Lower leg skin (tissue), 3 donors: ENCODE measurements around the gene IMPDH1.

Experiments used
- CTCF ChIP-seq, 3 donors: fragments of 450-650 bp; IDR thresholded peaks; one replicate each; pipeline ENCODE4 v1.5.1; 2016; ENCODE audit warnings: antibody characterized with exemption in 3 of 3, mild to moderate bottlenecking in 3 of 3, moderate library complexity in 2 of 3
- POLR2A ChIP-seq, 2 donors: fragments of 450-650 bp; IDR thresholded peaks; one replicate each; pipeline ENCODE4 v1.6.1; 2016 to 2017; ENCODE audit warnings: antibody characterized with exemption in 2 of 2, mild to moderate bottlenecking in 1 of 2, moderate library complexity in 1 of 2

GRCh38 chr7:128362670-128363069 is 47.1 kb downstream of the IMPDH1 start:
- TF ChIP-seq CTCF (IDR thresholded peaks at IDR 0.05): no peak
- no peak for TF ChIP-seq POLR2A (IDR thresholded peaks at IDR 0.05)
